Sigmoid colon (tissue), 7 donors: ENCODE measurements around the gene DHRS2. TPM values are rescaled to one million over a fixed set of nuclear protein-coding genes. Genes with fewer than 3 reads are reported as not detected.

Source experiments
- DNase-seq: peaks from one replicate; pipeline ENCODE4 v3.0.0-alpha.2; 2019
- H3K27ac ChIP-seq, 4 donors: fragments of 200-600 bp; sonication (generic); one replicate each; pipeline ENCODE4 v1.5.1; 2016 to 2019; ENCODE audit warnings: mild to moderate bottlenecking in 1 of 4
- H3K27me3 ChIP-seq, 3 donors: fragments of 200-600 bp; sonication (generic); one replicate each; pipeline ENCODE4 v1.5.1; 2019; ENCODE audit warnings: mild to moderate bottlenecking in 1 of 3
- H3K36me3 ChIP-seq, 4 donors: fragments of 200-600 bp; sonication (generic); one replicate each; pipeline ENCODE4 v1.5.1; 2016 to 2019
- H3K4me1 ChIP-seq, 4 donors: fragments of 200-600 bp; sonication (generic); one replicate each; pipeline ENCODE4 v1.5.1; 2017 to 2019
- H3K4me3 ChIP-seq, 4 donors: fragments of 200-600 bp; sonication (generic); one replicate each; pipeline ENCODE4 v1.5.1; 2017 to 2019; ENCODE audit warnings: mild to moderate bottlenecking in 2 of 4, moderate library complexity in 1 of 4
- H3K9me3 ChIP-seq, 4 donors: fragments of 200-600 bp in 3 of 4; sonication (generic) in 3 of 4; one replicate each; pipeline versions ENCODE4 v1.5.1 to v1.6.1; 2013 to 2019
- CTCF ChIP-seq, 4 experiments: fragments of 450-650 bp in 3 of 4; fragments of 200-600 bp in 1 of 4; IDR thresholded peaks; one replicate each; pipeline ENCODE4 v1.5.1; 2016 to 2019; ENCODE audit warnings: antibody characterized with exemption in 4 of 4, mild to moderate bottlenecking in 3 of 4, moderate library complexity in 2 of 4
- EP300 ChIP-seq, 4 donors: sonication (generic); formaldehyde crosslinking; IDR thresholded peaks; one replicate each; pipeline ENCODE4 v1.6.1; 2017; ENCODE audit warnings: antibody characterized with exemption in 4 of 4
- POLR2A ChIP-seq, 2 donors: fragments of 450-650 bp; IDR thresholded peaks; one replicate each; pipeline ENCODE4 v1.6.1; 2016; ENCODE audit warnings: antibody characterized with exemption in 2 of 2, mild to moderate bottlenecking in 2 of 2, moderate library complexity in 2 of 2
- POLR2AphosphoS5 ChIP-seq, 4 donors: sonication (generic); formaldehyde crosslinking; IDR thresholded peaks; one replicate each; pipeline ENCODE4 v1.6.1; 2017; ENCODE audit warnings: antibody characterized with exemption in 4 of 4
- WGBS, 2 donors: extraction: QIAGEN DNeasy Blood & Tissue Kit; methylation state at CpG; one replicate each; pipeline ENCODE4 v1.1.7; 2013; 5-methylcytosine and 5-hydroxymethylcytosine counted together
- intact Hi-C: fragments of 100-400 bp; cut with DNase I; formaldehyde crosslinking; loops from one replicate; pipeline ENCODE4 v1.15.1; 2023
- polyA plus RNA-seq, 3 donors: library from polyadenylated mRNA; stranded (reverse); fragments of 200-250 nt; gene quantifications; one replicate each; pipeline ENCODE4 v1.2.3, GENCODE V29; 2013
- total RNA-seq, 4 donors: library from RNA; depleted of rRNA; stranded (reverse); fragments of >200 nt; gene quantifications; one replicate each; pipeline ENCODE4 v1.1.0, GENCODE V29; 2016
- donor health status: healthy with polysubstance abuse.
- donor health status: Bipolar disorder and iron deficiency.
- donor health status: healthy.

Gene DHRS2
- total and polyA plus RNA-seq, 7 donors = 0.54 TPM; not detected in 6

GRCh38 chr14:23623962-23624361 lies 12.2 kb upstream of the DHRS2 start:
- no peak overlapping the region for H3K4me3 ChIP-seq
- intact Hi-C loops = no loop called here
- H3K4me1 ChIP-seq = no peaks in the 10 kb centered on the region
- H3K36me3 ChIP-seq = no peaks in the 10 kb centered on the region
- no peak for TF ChIP-seq POLR2AphosphoS5 (IDR thresholded peaks at IDR 0.05)
- TF ChIP-seq CTCF (IDR thresholded peaks at IDR 0.05) = no peak
- no peak for TF ChIP-seq EP300 (IDR thresholded peaks at IDR 0.05)
- TF ChIP-seq POLR2A (IDR thresholded peaks at IDR 0.05) = no peak
- DNase-seq = no peak
- peaks cover 0 to 3% (median 0%) of the 10 kb centered on the region in 3 donors for H3K27me3 ChIP-seq
- no peak overlapping the region for H3K27ac ChIP-seq
- no peaks in the 10 kb centered on the region for H3K9me3 ChIP-seq

- H3K27me3 ChIP-seq = peaks cover 0 to 3% (median 0%) of the 10 kb centered on the region in 3 donors
These were observed 11.2 kb upstream of the DHRS2 start for GRCh38 chr14:23624830-23625404.

GRCh38 chr14:23626946-23627345 lies 9.2 kb upstream of the DHRS2 start:
- intact Hi-C loops = no loop called here
- no peaks in the 10 kb centered on the region for H3K9me3 ChIP-seq
- H3K4me3 ChIP-seq = no peak overlapping the region
- no peak for DNase-seq
- no peak overlapping the region for H3K27ac ChIP-seq
- peaks cover 0 to 4% (median 0%) of the 10 kb centered on the region in 4 donors for H3K4me1 ChIP-seq
- H3K36me3 ChIP-seq = no peaks in the 10 kb centered on the region
- H3K27me3 ChIP-seq = peaks cover 0 to 3% (median 0%) of the 10 kb centered on the region in 3 donors
- TF ChIP-seq POLR2A (IDR thresholded peaks at IDR 0.05) (no peak), EP300 (IDR thresholded peaks at IDR 0.05) (no peak), CTCF (IDR thresholded peaks at IDR 0.05) (no peak), POLR2AphosphoS5 (IDR thresholded peaks at IDR 0.05) (no peak)

More at GRCh38 chr14:23624830-23625404, 11.2 kb upstream of the DHRS2 start:
- intact Hi-C loops = no loop called here
- Histone ChIP-seq H3K4me1 (no peaks in the 10 kb centered on the region), H3K9me3 (no peaks in the 10 kb centered on the region), H3K27ac (no peak overlapping the region), H3K4me3 (no peak overlapping the region), H3K36me3 (no peaks in the 10 kb centered on the region)
- no peak for TF ChIP-seq POLR2A (IDR thresholded peaks at IDR 0.05)
- TF ChIP-seq POLR2AphosphoS5 (IDR thresholded peaks at IDR 0.05) = no peak
- TF ChIP-seq EP300 (IDR thresholded peaks at IDR 0.05) = no peak
- no peak for TF ChIP-seq CTCF (IDR thresholded peaks at IDR 0.05)
- WGBS, 2 donors = 92 to 94% methylated on average over 3 of the region's 3 CpGs
- DNase-seq = no peak

GRCh38 chr14:23627961-23628360 lies 8.2 kb upstream of the DHRS2 start:
- Histone ChIP-seq H3K27me3 (no peaks in the 10 kb centered on the region), H3K27ac (no peak overlapping the region), H3K36me3 (no peaks in the 10 kb centered on the region), H3K9me3 (no peaks in the 10 kb centered on the region), H3K4me1 (peaks cover 0 to 12% (median 4%) of the 10 kb centered on the region in 4 donors), H3K4me3 (no peak overlapping the region)
- no peak for TF ChIP-seq POLR2AphosphoS5 (IDR thresholded peaks at IDR 0.05)
- TF ChIP-seq EP300 (IDR thresholded peaks at IDR 0.05) = no peak
- no peak for TF ChIP-seq CTCF (IDR thresholded peaks at IDR 0.05)
- no peak for TF ChIP-seq POLR2A (IDR thresholded peaks at IDR 0.05)
- DNase-seq = no peak
- intact Hi-C loops = no loop called here
- 91 to 95% methylated on average over 6 of the region's 6 CpGs for WGBS, 2 donors

- Histone ChIP-seq H3K4me3 (no peak overlapping the region), H3K4me1 (peaks cover 0 to 12% (median 4%) of the 10 kb centered on the region in 4 donors), H3K27me3 (no peaks in the 10 kb centered on the region), H3K27ac (no peak overlapping the region), H3K9me3 (no peaks in the 10 kb centered on the region), H3K36me3 (no peaks in the 10 kb centered on the region)
- DNase-seq = no peak
- TF ChIP-seq CTCF (IDR thresholded peaks at IDR 0.05) (no peak), EP300 (IDR thresholded peaks at IDR 0.05) (no peak), POLR2A (IDR thresholded peaks at IDR 0.05) (no peak), POLR2AphosphoS5 (IDR thresholded peaks at IDR 0.05) (no peak)
- intact Hi-C loops = no loop called here
- WGBS, 2 donors = 45 to 63% methylated on average over 2 of the region's 2 CpGs
These were observed 7.0 kb upstream of the DHRS2 start for GRCh38 chr14:23629204-23629603.
